ACHN (cell line): ENCODE results near the gene PRDX6.
"Not testable (repeated sequence)": the region's sequence is repeated elsewhere in the genome, so short reads cannot be mapped to it uniquely, and the experiment has no call there.

Source experiments
- DNase-seq: peaks from one replicate; pipeline ENCODE4 v3.0.0-alpha.2; 2015
- in situ Hi-C: cut with HindIII; loops from 2 replicates; pipeline ENCODE4 v1.10.0; 2017; ENCODE audit warnings: low sequenced_read_pairs, low pct_ligation_motif_present, low pct_unique_long_range_greater_than_20kb

PRDX6 gene

DNA sequence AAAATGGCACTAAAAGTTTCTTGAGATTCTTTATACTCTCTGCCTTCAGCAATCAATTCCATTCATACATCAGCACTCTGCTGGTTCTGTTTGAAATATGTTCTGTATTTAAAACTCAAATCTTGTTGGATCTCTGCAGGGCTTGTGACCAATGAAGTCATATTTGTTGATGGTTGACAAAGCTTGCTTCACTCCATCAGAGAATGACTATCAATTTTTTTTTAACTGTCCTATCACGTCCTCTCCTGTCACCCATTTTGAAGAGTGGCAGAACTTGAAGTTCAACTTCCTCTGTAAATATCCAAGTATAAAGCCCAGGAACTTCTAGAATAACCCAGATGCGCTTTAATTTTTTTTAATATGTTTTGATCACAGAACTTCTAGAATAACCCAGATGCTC, 10.9 kb downstream of the PRDX6 start:
- DNase-seq, result no peak

GRCh38 chr1:173489149-173489600, 12.0 kb downstream of the PRDX6 start:
- DNase-seq, result no peak
- in situ Hi-C loops, result no loop called here

More for the DNA sequence above, 10.9 kb downstream of the PRDX6 start:
- in situ Hi-C loops, result no loop called here

DNA sequence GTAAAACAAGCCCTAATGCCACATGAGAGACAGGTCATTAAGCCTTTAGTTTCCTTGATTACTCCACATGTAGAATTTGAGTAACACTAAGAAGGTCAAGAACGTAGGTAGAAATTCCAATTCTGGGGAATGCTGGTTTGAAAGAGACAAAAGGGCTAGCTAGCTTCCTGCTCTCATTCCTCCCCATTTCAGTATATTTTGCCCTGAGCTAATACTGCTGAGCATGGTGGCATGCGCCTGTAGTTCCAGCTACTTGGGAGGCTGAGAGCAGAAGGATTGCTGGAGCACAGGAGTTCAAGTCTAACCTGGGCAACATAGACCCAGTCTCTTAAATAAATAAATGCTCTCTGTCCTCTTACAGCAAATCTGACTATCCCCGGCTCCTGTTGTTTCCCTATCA, 12.8 kb downstream of the PRDX6 start:
- in situ Hi-C loops, result no loop called here
- DNase-seq, result no peak

GRCh38 chr1:173491508-173491907, 14.4 kb downstream of the PRDX6 start:
- DNase-seq, result no peak
- in situ Hi-C loops, result no loop called here

DNA sequence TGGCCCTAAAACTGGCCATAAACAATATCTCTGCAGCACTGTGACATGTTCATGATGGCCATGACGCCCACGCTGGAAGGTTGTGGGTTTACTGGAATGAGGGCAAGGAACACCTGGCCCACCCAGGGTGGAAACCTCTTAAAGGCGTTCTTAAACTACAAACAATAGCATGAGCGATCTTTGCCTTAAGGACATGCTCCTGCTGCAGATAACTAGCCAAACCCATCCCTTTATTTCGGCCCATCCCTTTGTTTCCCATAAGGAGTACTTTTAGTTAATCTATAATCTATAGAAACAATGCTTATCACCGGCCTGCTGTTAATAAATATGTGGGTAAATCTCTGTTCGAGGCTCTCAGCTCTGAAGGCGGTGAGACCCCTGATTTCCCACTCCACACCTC, 16.0 kb downstream of the PRDX6 start:
- in situ Hi-C loops, DNase-seq: not testable (repeated sequence)

DNA sequence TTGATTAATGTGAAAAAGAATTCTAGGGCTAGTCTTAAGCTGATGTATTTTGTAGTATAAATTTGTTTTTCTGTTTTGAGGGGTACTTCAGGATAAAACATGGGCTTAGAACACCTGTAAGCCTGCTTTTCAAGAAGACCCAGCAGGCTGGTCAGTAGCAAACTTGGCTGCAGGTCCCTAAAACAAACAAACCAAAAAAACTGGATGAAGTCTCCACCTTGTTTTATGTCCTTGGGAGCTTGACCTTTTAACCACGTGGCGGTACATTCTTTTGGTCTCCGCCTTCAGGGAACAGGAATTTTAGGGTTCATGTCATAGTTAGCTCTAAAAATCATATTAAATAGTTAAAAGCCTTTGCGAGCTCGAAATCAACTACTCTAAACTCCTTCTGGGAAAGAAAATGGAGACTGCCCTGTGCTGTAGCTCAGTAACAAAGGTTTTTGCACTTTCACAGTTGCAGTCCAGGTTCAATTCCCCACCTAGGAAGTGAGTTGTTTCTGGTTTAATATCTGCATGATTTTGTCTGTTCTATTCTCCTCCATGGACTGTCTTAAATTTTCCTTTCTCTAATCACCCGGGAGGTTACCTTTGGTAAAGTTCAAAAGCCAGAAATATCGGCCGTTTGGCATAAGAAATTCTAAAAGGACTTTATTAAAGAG, 18.6 kb downstream of the PRDX6 start:
- no peak for DNase-seq
- in situ Hi-C loops, result no loop called here

DNA sequence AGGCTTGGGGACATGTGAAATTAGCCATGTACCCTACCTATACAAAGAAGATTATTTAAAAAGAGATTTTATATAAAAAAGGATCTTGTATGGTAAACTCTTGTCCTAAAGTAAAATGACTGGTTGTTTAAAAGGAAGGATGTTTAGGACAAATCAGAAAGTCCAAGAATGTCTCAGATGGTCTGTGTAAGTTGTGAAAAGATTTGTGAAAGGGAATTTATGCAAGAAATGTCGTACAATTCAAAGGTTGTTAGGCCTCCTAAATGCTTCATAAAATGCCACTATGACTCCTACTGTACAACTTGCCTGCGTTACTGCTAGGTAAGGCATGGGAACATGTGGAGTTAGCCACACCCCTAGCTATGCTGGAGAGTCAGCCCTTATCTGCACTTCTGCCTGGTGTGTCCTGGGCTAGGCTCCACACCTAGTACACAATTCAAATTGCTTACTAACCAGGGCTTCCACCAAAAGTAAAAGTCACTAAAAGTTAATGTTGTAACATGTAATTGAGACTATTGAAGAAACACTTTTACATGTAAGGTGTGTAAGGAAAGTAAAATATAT, 19.7 kb downstream of the PRDX6 start:
- no peak for DNase-seq
- in situ Hi-C loops, result no loop called here

DNA sequence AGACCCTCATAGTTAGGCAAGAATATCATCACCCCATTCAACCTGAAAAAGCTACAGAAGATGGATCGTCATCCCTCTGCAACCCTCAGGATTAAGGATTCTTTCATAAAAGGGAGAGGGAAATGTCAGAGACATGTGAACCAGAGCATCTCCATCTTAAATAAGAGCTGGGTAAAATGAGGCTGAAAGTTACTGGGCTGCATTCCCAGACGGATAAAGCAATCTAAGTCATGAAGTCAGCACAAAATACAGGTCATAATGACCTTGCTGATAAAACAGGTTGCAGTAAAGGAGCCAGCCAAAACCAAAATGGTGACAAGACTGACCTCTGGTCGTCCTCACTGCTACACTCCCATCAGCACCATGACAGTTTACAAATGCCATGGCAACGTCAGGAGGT, 22.6 kb downstream of the PRDX6 start:
- in situ Hi-C loops, result no loop called here
- DNase-seq, result no peak

GRCh38 chr1:173502104-173502503, 25.0 kb downstream of the PRDX6 start:
- in situ Hi-C loops, result no loop called here
- no peak for DNase-seq

- DNase-seq, result no peak
- in situ Hi-C loops, result no loop called here
Observed at GRCh38 chr1:173503391-173503790, 26.3 kb downstream of the PRDX6 start.

DNA sequence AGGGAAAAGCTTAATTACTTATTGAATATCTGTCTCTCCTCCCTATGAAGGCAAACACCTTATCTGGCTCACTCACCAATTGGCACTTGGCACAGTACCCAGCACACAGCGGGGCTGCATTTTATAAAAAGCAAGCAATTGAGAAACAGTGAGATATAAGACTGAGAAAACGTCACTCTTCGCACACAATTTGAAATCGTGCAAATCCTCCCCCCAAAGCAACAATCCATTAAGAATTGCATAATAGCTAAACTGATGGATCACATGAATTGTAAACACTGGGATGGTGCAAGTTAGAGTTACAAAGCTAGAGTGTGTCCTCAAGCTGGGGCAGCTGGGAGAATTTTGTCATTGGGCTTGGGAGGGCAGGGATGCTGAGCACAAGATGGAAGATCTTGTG, 27.1 kb downstream of the PRDX6 start:
- in situ Hi-C loops, result no loop called here
- no peak for DNase-seq

- in situ Hi-C loops, result no loop called here
- no peak for DNase-seq
Observed at GRCh38 chr1:173505391-173505790, 28.3 kb downstream of the PRDX6 start.

DNA sequence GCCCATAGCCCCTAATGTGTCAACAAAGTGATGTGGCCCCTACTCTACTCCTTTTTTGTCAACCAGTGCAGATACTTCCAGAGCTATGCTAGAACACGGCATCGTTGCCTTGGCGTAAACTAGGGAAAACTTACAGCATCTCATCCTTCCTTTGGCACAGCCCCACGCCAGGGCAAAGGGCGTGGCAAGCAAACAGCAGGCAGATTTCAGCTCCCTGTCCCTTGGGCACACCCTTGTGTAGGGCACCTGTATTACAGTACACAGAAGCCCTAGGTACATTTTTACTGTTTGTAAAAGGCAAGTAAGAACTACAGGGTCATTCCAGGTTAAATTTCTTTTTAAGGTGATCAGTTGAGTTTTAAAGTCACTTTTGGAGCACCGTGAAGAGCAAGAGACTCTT, 29.3 kb downstream of the PRDX6 start:
- peak; percentile 60 for DNase-seq
- in situ Hi-C loops, result no loop called here

DNA sequence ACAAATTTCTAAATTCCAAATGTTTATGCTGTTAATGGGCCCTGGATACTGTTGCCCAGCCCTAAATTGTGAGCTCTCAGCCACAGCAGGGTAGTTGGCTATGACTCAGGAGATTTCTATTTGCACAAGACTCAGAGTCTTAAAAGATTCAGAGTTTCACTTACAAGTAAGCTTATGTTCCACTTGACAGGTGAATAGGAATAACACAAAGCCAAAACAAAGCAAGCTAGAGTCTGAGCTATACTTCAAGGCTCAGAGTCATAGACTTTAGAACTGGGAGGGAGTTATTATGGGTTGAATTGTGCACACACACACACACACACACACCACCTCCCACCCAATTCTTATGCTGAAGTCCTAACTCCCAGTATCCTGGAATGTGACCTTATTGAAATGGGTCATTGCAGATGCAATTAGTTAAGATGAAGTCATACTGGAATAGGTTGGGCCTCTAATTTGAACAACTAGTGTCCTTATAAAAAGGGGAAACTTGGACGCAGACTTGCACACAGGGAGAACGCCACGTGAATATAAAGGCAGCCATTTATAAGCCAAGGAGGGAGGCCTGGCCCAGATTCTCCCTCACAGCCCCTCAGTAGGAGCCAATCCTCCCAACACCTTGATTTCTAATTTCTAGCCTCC, 30.2 kb downstream of the PRDX6 start:
- DNase-seq, result peak; percentile 91
- in situ Hi-C loops, result no loop called here

- peak; percentile 54 for DNase-seq
- in situ Hi-C loops, result no loop called here
Observed at GRCh38 chr1:173507847-173508209, 30.7 kb downstream of the PRDX6 start.

GRCh38 chr1:173508541-173508940, 31.4 kb downstream of the PRDX6 start:
- DNase-seq, result no peak

GRCh38 chr1:173509797-173510196, 32.7 kb downstream of the PRDX6 start:
- no peak for DNase-seq
- in situ Hi-C loops, result no loop called here

More at GRCh38 chr1:173508541-173508940, 31.4 kb downstream of the PRDX6 start:
- in situ Hi-C loops, result no loop called here

GRCh38 chr1:173514503-173514902, 37.4 kb downstream of the PRDX6 start:
- DNase-seq, in situ Hi-C loops: not testable (repeated sequence)

GRCh38 chr1:173520799-173521198, 43.7 kb downstream of the PRDX6 start:
- in situ Hi-C loops, result no loop called here
- DNase-seq, result no peak

DNA sequence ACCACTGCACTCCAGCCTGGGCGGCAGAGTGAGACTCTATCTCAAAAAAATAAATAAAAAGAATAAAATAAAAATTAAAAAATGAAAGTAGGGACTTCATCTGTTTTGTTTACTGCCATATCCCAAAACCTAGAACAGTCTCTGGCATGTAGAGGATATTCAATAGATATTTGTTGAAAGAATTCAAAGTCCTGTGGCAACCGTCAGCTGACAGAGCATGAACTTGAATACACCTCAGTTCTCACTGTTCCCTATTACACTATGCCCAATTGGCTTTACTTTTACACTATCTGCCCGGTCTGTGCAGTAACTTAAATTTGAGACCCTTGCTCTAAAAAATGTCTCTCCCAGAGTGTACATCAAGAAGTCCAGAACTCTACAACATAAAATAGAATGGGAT, 46.2 kb downstream of the PRDX6 start:
- in situ Hi-C loops, result no loop called here

More for the DNA sequence above, 46.2 kb downstream of the PRDX6 start:
- DNase-seq, result no peak
